M059J (cell line): ENCODE results near the gene ARHGAP40. TPM values are rescaled to one million over a fixed set of nuclear protein-coding genes. Genes with fewer than 3 reads are reported as not detected.

ENCODE experiments used
- DNase-seq: peaks from one replicate; pipeline ENCODE4 v3.0.0-alpha.2; 2012; ENCODE audit warnings: low read depth
- total RNA-seq: library from RNA; depleted of rRNA; stranded (reverse); fragments of >200 nt; shearing (Covaris generic); gene quantifications from 2 replicates; pipeline ENCODE4 v1.2.3, GENCODE V29; 2014

ARHGAP40 gene
- total RNA-seq, 1 experiment from 2014 or later = 0.64 TPM

GRCh38 chr20:38650010-38650409, 48.4 kb downstream of the ARHGAP40 start:
- DNase-seq = no peak

- DNase-seq = no peak
Observed at GRCh38 chr20:38651154-38651553, 49.5 kb downstream of the ARHGAP40 start.

GRCh38 chr20:38651562-38651961, 50.0 kb downstream of the ARHGAP40 start:
- DNase-seq = no peak

- DNase-seq = no peak
Observed at GRCh38 chr20:38652995-38653394, 51.4 kb downstream of the ARHGAP40 start.

GRCh38 chr20:38657390-38657789, 55.8 kb downstream of the ARHGAP40 start:
- DNase-seq = no peak

- DNase-seq = peak; percentile 38
Observed at GRCh38 chr20:38658879-38659596, 57.4 kb downstream of the ARHGAP40 start.

- no peak for DNase-seq
Observed at GRCh38 chr20:38659597-38659880, 57.9 kb downstream of the ARHGAP40 start.

GRCh38 chr20:38660429-38660828, 58.8 kb downstream of the ARHGAP40 start:
- DNase-seq = no peak

GRCh38 chr20:38663660-38664059, 62.1 kb downstream of the ARHGAP40 start:
- DNase-seq = no peak

- no peak for DNase-seq
Observed at GRCh38 chr20:38664284-38664683, 62.7 kb downstream of the ARHGAP40 start.

GRCh38 chr20:38665094-38665493, 63.5 kb downstream of the ARHGAP40 start:
- DNase-seq = peak; percentile 47

- no peak for DNase-seq
Observed at GRCh38 chr20:38665506-38666285, 64.1 kb downstream of the ARHGAP40 start.

GRCh38 chr20:38667417-38667956, 65.9 kb downstream of the ARHGAP40 start:
- DNase-seq = no peak

GRCh38 chr20:38669688-38670087, 68.1 kb downstream of the ARHGAP40 start:
- no peak for DNase-seq

- no peak for DNase-seq
Observed at GRCh38 chr20:38670786-38671185, 69.2 kb downstream of the ARHGAP40 start.

- no peak for DNase-seq
Observed at GRCh38 chr20:38671186-38671585, 69.6 kb downstream of the ARHGAP40 start.

GRCh38 chr20:38671701-38672292, 70.2 kb downstream of the ARHGAP40 start:
- DNase-seq = no peak

GRCh38 chr20:38672504-38672903, 70.9 kb downstream of the ARHGAP40 start:
- DNase-seq = no peak

GRCh38 chr20:38673261-38673660, 71.7 kb downstream of the ARHGAP40 start:
- no peak for DNase-seq

- no peak for DNase-seq
Observed at GRCh38 chr20:38673725-38674091, 72.1 kb downstream of the ARHGAP40 start.

- no peak for DNase-seq
Observed at GRCh38 chr20:38674092-38674764, 72.6 kb downstream of the ARHGAP40 start.

GRCh38 chr20:38674765-38675133, 73.1 kb downstream of the ARHGAP40 start:
- no peak for DNase-seq
